HepG2 (cell line): ENCODE data around the gene DCAF6. TPM values are rescaled to one million over a fixed set of nuclear protein-coding genes. Genes with fewer than 3 reads are reported as not detected.

Source experiments
- ATAD3A ChIP-seq: sonication (generic); formaldehyde crosslinking; IDR thresholded peaks from 2 replicates; pipeline ENCODE4 v1.4.0; 2020; ENCODE audit warnings: missing genetic modification reagents
- ATF7-NPFF ChIP-seq: sonication (generic); formaldehyde crosslinking; IDR thresholded peaks from 2 replicates; pipeline ENCODE4 v1.8.1; 2023; ENCODE audit warnings: mild to moderate bottlenecking, low read depth, missing genetic modification reagents, moderate library complexity
- CHCHD3 ChIP-seq: sonication (generic); formaldehyde crosslinking; IDR thresholded peaks from 2 replicates; pipeline ENCODE4 v1.8.0; 2022; ENCODE audit warnings: mild to moderate bottlenecking, missing genetic modification reagents, moderate library complexity
- ELF1 ChIP-seq: sonication (generic); formaldehyde crosslinking; IDR thresholded peaks from 2 replicates; pipeline ENCODE4 v1.4.0; 2020; ENCODE audit warnings: missing genetic modification reagents
- GZF1 ChIP-seq: sonication (generic); formaldehyde crosslinking; IDR thresholded peaks from 2 replicates; pipeline ENCODE4 v1.5.1; 2020; ENCODE audit warnings: mild to moderate bottlenecking, missing genetic modification reagents
- HNRNPL ChIP-seq: fragments of 200-400 bp; formaldehyde crosslinking; IDR thresholded peaks from 2 replicates; pipeline ENCODE4 v1.6.1; 2017; ENCODE audit warnings: mild to moderate bottlenecking, low read depth, low read length
- HNRNPUL1 ChIP-seq: fragments of 200-400 bp; formaldehyde crosslinking; IDR thresholded peaks from 2 replicates; pipeline ENCODE4 v1.6.1; 2017; ENCODE audit warnings: low read depth, mild to moderate bottlenecking, low read length, moderate library complexity
- JUND ChIP-seq: sonication (generic); formaldehyde crosslinking; IDR thresholded peaks from 2 replicates; pipeline ENCODE4 v1.8.0; 2022; ENCODE audit warnings: mild to moderate bottlenecking, missing genetic modification reagents
- KLF9 ChIP-seq: IDR thresholded peaks from 2 replicates; pipeline ENCODE4 v1.6.1; 2016; ENCODE audit warnings: low read depth
- MLLT10 ChIP-seq: sonication (generic); formaldehyde crosslinking; IDR thresholded peaks from 2 replicates; pipeline ENCODE4 v1.4.0; 2020; ENCODE audit warnings: missing genetic modification reagents
- RCOR2 ChIP-seq: IDR thresholded peaks from 2 replicates; pipeline ENCODE4 v1.6.1; 2016; ENCODE audit warnings: missing biosample characterization, missing genetic modification reagents
- SIN3A ChIP-seq: IDR thresholded peaks from 2 replicates; pipeline ENCODE4 v1.6.1; 2011; ENCODE audit warnings: low read depth, mild to moderate bottlenecking, control low read depth, low read length, borderline replicate concordance
- TAF15 ChIP-seq: fragments of 200-400 bp; formaldehyde crosslinking; IDR thresholded peaks from one replicate; pipeline ENCODE4 v1.6.1; 2018; ENCODE audit warnings: mild to moderate bottlenecking, low read depth, low read length; ENCODE audit not compliant: poor library complexity, severe bottlenecking
- TEAD3 ChIP-seq: optimal IDR thresholded peaks from 2 replicates; pipeline ENCODE3; 2016; ENCODE audit warnings: borderline replicate concordance
- TP53 ChIP-seq: sonication (generic); formaldehyde crosslinking; conservative IDR thresholded peaks from 2 replicates; pipeline ENCODE4 v1.4.0; 2020; ENCODE audit warnings: missing genetic modification reagents
- XRCC5 ChIP-seq: fragments of 200-400 bp; formaldehyde crosslinking; optimal IDR thresholded peaks from 2 replicates; pipeline ENCODE3; 2017; ENCODE audit warnings: mild to moderate bottlenecking, low read length
- ZBTB7B ChIP-seq: sonication (generic); formaldehyde crosslinking; IDR thresholded peaks from 2 replicates; pipeline ENCODE4 v1.4.0; 2020; ENCODE audit warnings: missing genetic modification reagents
- ZMYM4 ChIP-seq: sonication (generic); formaldehyde crosslinking; IDR thresholded peaks from 2 replicates; pipeline ENCODE4 v1.8.1; 2023; ENCODE audit warnings: mild to moderate bottlenecking, missing genetic modification reagents
- ZNF256 ChIP-seq: sonication (generic); formaldehyde crosslinking; conservative IDR thresholded peaks from 2 replicates; pipeline ENCODE4 v1.4.0; 2020; ENCODE audit warnings: missing genetic modification reagents
- ZNF501 ChIP-seq: sonication (generic); formaldehyde crosslinking; IDR thresholded peaks from 2 replicates; pipeline ENCODE4 v1.5.1; 2020; ENCODE audit warnings: mild to moderate bottlenecking, moderate library complexity, missing genetic modification reagents
- ZNF569 ChIP-seq: sonication (generic); formaldehyde crosslinking; IDR thresholded peaks from 2 replicates; pipeline ENCODE4 v1.5.0; 2020; ENCODE audit warnings: mild to moderate bottlenecking, missing genetic modification reagents, moderate library complexity, borderline replicate concordance
- ZNF678 ChIP-seq: sonication (generic); formaldehyde crosslinking; IDR thresholded peaks from 2 replicates; pipeline ENCODE4 v1.4.0; 2020; ENCODE audit warnings: mild to moderate bottlenecking, missing genetic modification reagents
- polyA plus RNA-seq, 8 experiments: library from polyadenylated mRNA; depleted of rRNA in 3 of 8; stranded (reverse) in 7 of 8; unstranded in 1 of 8; fragments of >200 nt; fragmentation: Illumina TruSeq in 4 of 8; extraction: Trizol in 4 of 8; gene quantifications; 2 replicates each; pipeline versions ENCODE4 v1.2.1 to v1.2.3, GENCODE V29; 2011 to 2016; ENCODE audit warnings: low read depth in 4 of 8, missing spikeins in 1 of 8, mixed read lengths in 1 of 8; ENCODE audit not compliant: insufficient read depth in 1 of 8
- total RNA-seq, 5 experiments: library from RNA; depleted of rRNA; stranded (reverse); fragments of >200 nt; fragmentation: Illumina TruSeq; extraction: Trizol; gene quantifications; 2 replicates each; pipeline ENCODE4 v1.2.3, GENCODE V29; 2016; ENCODE audit warnings: low read depth in 1 of 5
- TF ChIP-seq, protein P1 (sequence below): sonication (generic); formaldehyde crosslinking; IDR thresholded peaks from 2 replicates; pipeline ENCODE4 v1.4.0; 2020; ENCODE audit warnings: mild to moderate bottlenecking, missing genetic modification reagents, borderline replicate concordance
- TF ChIP-seq, protein P2 (sequence below): sonication (generic); formaldehyde crosslinking; IDR thresholded peaks from 2 replicates; pipeline ENCODE4 v1.8.1; 2022; ENCODE audit warnings: mild to moderate bottlenecking, missing genetic modification reagents
- TF ChIP-seq, protein P3 (sequence below): sonication (generic); formaldehyde crosslinking; IDR thresholded peaks from 2 replicates; pipeline ENCODE4 v1.4.0; 2020; ENCODE audit warnings: low read depth, mild to moderate bottlenecking, missing genetic modification reagents

DCAF6 gene
- total and polyA plus RNA-seq, 2 of the 13 experiments (the other 11 are each of a cell fraction or from before 2014, with no cell fraction given), result 24.7 to 33.7 TPM

DNA sequence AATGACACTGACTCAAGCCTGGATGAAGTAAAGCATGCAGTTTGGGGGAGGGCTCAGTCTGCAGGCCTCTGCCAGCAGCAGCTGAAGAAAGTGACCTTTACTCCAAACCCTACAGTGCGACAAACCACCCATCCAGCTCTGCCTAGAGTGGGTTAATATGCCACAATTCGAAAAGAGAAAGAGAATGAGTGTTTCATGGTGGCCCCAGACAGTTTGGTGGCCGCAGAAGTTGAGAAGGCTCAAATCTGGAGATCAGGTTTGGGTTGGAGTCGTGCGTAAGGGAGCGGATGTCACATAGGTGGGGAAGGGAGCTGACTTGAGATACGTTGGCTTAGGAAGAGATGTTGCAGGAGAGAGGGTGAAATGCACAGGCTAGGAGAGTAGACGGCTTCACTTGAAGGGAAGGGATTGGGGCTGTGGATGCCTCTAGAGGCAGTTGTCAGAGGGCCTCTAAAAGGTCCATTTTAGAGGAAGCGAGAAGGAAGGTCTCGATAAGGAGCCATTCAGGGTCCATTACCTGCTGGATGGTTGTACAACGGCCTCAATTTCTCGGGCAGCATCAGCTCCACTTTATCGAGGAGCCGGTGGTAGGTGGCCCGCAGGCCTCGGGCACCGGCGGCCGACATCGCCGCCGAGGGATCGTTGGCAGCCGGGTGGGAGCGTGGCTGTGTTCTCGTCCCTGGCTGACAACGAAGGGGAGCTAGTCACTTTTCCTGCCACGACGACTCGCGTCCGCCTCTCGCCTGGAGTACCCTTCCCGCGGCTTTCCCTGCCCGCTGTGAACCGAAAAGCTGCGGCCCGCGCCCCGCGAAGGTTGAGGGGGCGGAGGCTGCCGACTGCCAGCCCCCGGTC is 1.0 kb upstream of the DCAF6 start (continued):
- TF ChIP-seq, protein P1, sequence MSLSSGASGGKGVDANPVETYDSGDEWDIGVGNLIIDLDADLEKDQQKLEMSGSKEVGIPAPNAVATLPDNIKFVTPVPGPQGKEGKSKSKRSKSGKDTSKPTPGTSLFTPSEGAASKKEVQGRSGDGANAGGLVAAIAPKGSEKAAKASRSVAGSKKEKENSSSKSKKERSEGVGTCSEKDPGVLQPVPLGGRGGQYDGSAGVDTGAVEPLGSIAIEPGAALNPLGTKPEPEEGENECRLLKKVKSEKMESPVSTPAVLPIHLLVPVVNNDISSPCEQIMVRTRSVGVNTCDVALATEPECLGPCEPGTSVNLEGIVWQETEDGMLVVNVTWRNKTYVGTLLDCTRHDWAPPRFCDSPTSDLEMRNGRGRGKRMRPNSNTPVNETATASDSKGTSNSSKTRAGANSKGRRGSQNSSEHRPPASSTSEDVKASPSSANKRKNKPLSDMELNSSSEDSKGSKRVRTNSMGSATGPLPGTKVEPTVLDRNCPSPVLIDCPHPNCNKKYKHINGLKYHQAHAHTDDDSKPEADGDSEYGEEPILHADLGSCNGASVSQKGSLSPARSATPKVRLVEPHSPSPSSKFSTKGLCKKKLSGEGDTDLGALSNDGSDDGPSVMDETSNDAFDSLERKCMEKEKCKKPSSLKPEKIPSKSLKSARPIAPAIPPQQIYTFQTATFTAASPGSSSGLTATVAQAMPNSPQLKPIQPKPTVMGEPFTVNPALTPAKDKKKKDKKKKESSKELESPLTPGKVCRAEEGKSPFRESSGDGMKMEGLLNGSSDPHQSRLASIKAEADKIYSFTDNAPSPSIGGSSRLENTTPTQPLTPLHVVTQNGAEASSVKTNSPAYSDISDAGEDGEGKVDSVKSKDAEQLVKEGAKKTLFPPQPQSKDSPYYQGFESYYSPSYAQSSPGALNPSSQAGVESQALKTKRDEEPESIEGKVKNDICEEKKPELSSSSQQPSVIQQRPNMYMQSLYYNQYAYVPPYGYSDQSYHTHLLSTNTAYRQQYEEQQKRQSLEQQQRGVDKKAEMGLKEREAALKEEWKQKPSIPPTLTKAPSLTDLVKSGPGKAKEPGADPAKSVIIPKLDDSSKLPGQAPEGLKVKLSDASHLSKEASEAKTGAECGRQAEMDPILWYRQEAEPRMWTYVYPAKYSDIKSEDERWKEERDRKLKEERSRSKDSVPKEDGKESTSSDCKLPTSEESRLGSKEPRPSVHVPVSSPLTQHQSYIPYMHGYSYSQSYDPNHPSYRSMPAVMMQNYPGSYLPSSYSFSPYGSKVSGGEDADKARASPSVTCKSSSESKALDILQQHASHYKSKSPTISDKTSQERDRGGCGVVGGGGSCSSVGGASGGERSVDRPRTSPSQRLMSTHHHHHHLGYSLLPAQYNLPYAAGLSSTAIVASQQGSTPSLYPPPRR, result no peak
- TF ChIP-seq TEAD3 (CRISPR knock-in tag) (no peak), XRCC5 (no peak), ZNF678 (CRISPR knock-in tag) (0 out of 2 replicates have a peak, but pooled peaks have one; percentile 29), SIN3A (peak; percentile 59; the same call in 1 of the 2 replicates), ZBTB7B (CRISPR knock-in tag) (no peak; the same call in 1 of the 2 replicates), ZNF569 (CRISPR knock-in tag) (no peak), KLF9 (CRISPR knock-in tag) (no peak), ELF1 (CRISPR knock-in tag) (no peak), TP53 (CRISPR knock-in tag) (no peak), ZNF256 (CRISPR knock-in tag) (no peak; the same call in 1 of the 2 replicates), MLLT10 (CRISPR knock-in tag) (no peak), ZNF501 (peak; percentile 86; the same call in 1 of the 2 replicates), ZMYM4 (CRISPR knock-in tag) (no peak), RCOR2 (CRISPR knock-in tag) (no peak), CHCHD3 (CRISPR knock-in tag) (no peak), GZF1 (CRISPR knock-in tag) (no peak), HNRNPUL1 (no peak), HNRNPL (no peak), ATAD3A (CRISPR knock-in tag) (no peak), JUND (CRISPR knock-in tag) (no peak), TAF15 (no peak), ATF7-NPFF (CRISPR knock-in tag) (no peak)
- TF ChIP-seq, protein P2, sequence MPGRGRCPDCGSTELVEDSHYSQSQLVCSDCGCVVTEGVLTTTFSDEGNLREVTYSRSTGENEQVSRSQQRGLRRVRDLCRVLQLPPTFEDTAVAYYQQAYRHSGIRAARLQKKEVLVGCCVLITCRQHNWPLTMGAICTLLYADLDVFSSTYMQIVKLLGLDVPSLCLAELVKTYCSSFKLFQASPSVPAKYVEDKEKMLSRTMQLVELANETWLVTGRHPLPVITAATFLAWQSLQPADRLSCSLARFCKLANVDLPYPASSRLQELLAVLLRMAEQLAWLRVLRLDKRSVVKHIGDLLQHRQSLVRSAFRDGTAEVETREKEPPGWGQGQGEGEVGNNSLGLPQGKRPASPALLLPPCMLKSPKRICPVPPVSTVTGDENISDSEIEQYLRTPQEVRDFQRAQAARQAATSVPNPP (CRISPR knock-in tag), result 0 out of 2 replicates have a peak, but pooled peaks have one; percentile 4
- TF ChIP-seq, protein P3, sequence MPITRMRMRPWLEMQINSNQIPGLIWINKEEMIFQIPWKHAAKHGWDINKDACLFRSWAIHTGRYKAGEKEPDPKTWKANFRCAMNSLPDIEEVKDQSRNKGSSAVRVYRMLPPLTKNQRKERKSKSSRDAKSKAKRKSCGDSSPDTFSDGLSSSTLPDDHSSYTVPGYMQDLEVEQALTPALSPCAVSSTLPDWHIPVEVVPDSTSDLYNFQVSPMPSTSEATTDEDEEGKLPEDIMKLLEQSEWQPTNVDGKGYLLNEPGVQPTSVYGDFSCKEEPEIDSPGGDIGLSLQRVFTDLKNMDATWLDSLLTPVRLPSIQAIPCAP, result no peak
